ENCODE results near the gene DUSP3. TPM values are rescaled to one million over a fixed set of nuclear protein-coding genes. Genes with fewer than 3 reads are reported as not detected.
A peak's percentile ranks its signal among the peaks of the same experiment; 100 is the strongest.

The DUSP3 gene
- polyA plus RNA-seq, 4 donors, result 31.1 to 88.6 (median 72.2) TPM

GRCh38 chr17:43769859-43770258 is 8.9 kb downstream of the DUSP3 start:
- no peak for FAIRE-seq
- no peaks in the 10 kb centered on the region for H3K4me1 ChIP-seq (ENCODE audit: control insufficient read depth in 3 of 3, insufficient read depth in 2 of 3, low read depth in 1 of 3, low read length in 2 of 3)
- no peaks in the 10 kb centered on the region for H3K27me3 ChIP-seq (ENCODE audit: control insufficient read depth in 3 of 3, insufficient read depth in 3 of 3, low read length in 3 of 3)
- no peak overlapping the region for H3K27ac ChIP-seq (ENCODE audit: low read depth in 1 of 3, low read length in 2 of 3)
- no peaks in the 10 kb centered on the region for H3K9me3 ChIP-seq (ENCODE audit: control insufficient read depth in 2 of 2, insufficient read depth in 1 of 2, low read depth in 1 of 2, low read length in 1 of 2)
- H3K4me3 ChIP-seq (ENCODE audit: low read depth in 1 of 3, low read length in 3 of 3), result no peak overlapping the region
- no peak for DNase-seq
- peaks cover 6 to 78% (median 11%) of the 10 kb centered on the region in 3 donors for H3K36me3 ChIP-seq (ENCODE audit: control insufficient read depth in 3 of 3, insufficient read depth in 2 of 3, low read depth in 1 of 3, low read length in 3 of 3)
- 95 to 97% (median 95%) methylated on average over 11 of the region's 11 CpGs for WGBS, 3 donors

GRCh38 chr17:43769426-43769825 is 9.4 kb downstream of the DUSP3 start:
- 93 to 96% (median 94%) methylated on average over 16 of the region's 16 CpGs for WGBS, 3 donors
- Histone ChIP-seq H3K36me3 (ENCODE audit: control insufficient read depth in 3 of 3, insufficient read depth in 2 of 3, low read depth in 1 of 3, low read length in 3 of 3) (peaks cover 6 to 73% (median 11%) of the 10 kb centered on the region in 3 donors), H3K4me1 (ENCODE audit: control insufficient read depth in 3 of 3, insufficient read depth in 2 of 3, low read depth in 1 of 3, low read length in 2 of 3) (no peaks in the 10 kb centered on the region), H3K27ac (ENCODE audit: low read depth in 1 of 3, low read length in 2 of 3) (no peak overlapping the region), H3K27me3 (ENCODE audit: control insufficient read depth in 3 of 3, insufficient read depth in 3 of 3, low read length in 3 of 3) (no peaks in the 10 kb centered on the region), H3K9me3 (ENCODE audit: control insufficient read depth in 2 of 2, insufficient read depth in 1 of 2, low read depth in 1 of 2, low read length in 1 of 2) (no peaks in the 10 kb centered on the region), H3K4me3 (ENCODE audit: low read depth in 1 of 3, low read length in 3 of 3) (no peak overlapping the region)
- DNase-seq, result no peak
- FAIRE-seq, result no peak

- Histone ChIP-seq H3K4me1 (ENCODE audit: control insufficient read depth in 3 of 3, insufficient read depth in 2 of 3, low read depth in 1 of 3, low read length in 2 of 3) (no peaks in the 10 kb centered on the region), H3K36me3 (ENCODE audit: control insufficient read depth in 3 of 3, insufficient read depth in 2 of 3, low read depth in 1 of 3, low read length in 3 of 3) (peaks cover 6 to 69% (median 11%) of the 10 kb centered on the region in 3 donors), H3K4me3 (ENCODE audit: low read depth in 1 of 3, low read length in 3 of 3) (no peak overlapping the region), H3K27me3 (ENCODE audit: control insufficient read depth in 3 of 3, insufficient read depth in 3 of 3, low read length in 3 of 3) (no peaks in the 10 kb centered on the region), H3K27ac (ENCODE audit: low read depth in 1 of 3, low read length in 2 of 3) (no peak overlapping the region), H3K9me3 (ENCODE audit: control insufficient read depth in 2 of 2, insufficient read depth in 1 of 2, low read depth in 1 of 2, low read length in 1 of 2) (no peaks in the 10 kb centered on the region)
- FAIRE-seq (no peak), DNase-seq (no peak)
- WGBS, 3 donors, result 88 to 94% (median 94%) methylated on average over 7 of the region's 7 CpGs
These were observed 9.8 kb downstream of the DUSP3 start for GRCh38 chr17:43768943-43769342.

- H3K36me3 ChIP-seq (ENCODE audit: control insufficient read depth in 3 of 3, insufficient read depth in 2 of 3, low read depth in 1 of 3, low read length in 3 of 3), result peaks cover 6 to 63% (median 11%) of the 10 kb centered on the region in 3 donors
- H3K9me3 ChIP-seq (ENCODE audit: control insufficient read depth in 2 of 2, insufficient read depth in 1 of 2, low read depth in 1 of 2, low read length in 1 of 2), result no peaks in the 10 kb centered on the region
- no peak overlapping the region for H3K4me3 ChIP-seq (ENCODE audit: low read depth in 1 of 3, low read length in 3 of 3)
- no peak overlapping the region for H3K27ac ChIP-seq (ENCODE audit: low read depth in 1 of 3, low read length in 2 of 3)
- FAIRE-seq (no peak), DNase-seq (no peak)
- no peaks in the 10 kb centered on the region for H3K27me3 ChIP-seq (ENCODE audit: control insufficient read depth in 3 of 3, insufficient read depth in 3 of 3, low read length in 3 of 3)
- no peaks in the 10 kb centered on the region for H3K4me1 ChIP-seq (ENCODE audit: control insufficient read depth in 3 of 3, insufficient read depth in 2 of 3, low read depth in 1 of 3, low read length in 2 of 3)
- WGBS, 3 donors, result 38 to 45% (median 39%) methylated on average over 9 of the region's 9 CpGs
These were observed 10.4 kb downstream of the DUSP3 start for GRCh38 chr17:43768382-43768781.

- H3K4me3 ChIP-seq (ENCODE audit: low read depth in 1 of 3, low read length in 3 of 3), result no peak overlapping the region
- H3K36me3 ChIP-seq (ENCODE audit: control insufficient read depth in 3 of 3, insufficient read depth in 2 of 3, low read depth in 1 of 3, low read length in 3 of 3), result peaks cover 6 to 56% (median 6%) of the 10 kb centered on the region in 3 donors
- DNase-seq (no peak), FAIRE-seq (no peak)
- WGBS, 3 donors, result 80 to 83% (median 81%) methylated on average over 5 of the region's 5 CpGs
- no peaks in the 10 kb centered on the region for H3K27me3 ChIP-seq (ENCODE audit: control insufficient read depth in 3 of 3, insufficient read depth in 3 of 3, low read length in 3 of 3)
- no peak overlapping the region for H3K27ac ChIP-seq (ENCODE audit: low read depth in 1 of 3, low read length in 2 of 3)
- no peaks in the 10 kb centered on the region for H3K9me3 ChIP-seq (ENCODE audit: control insufficient read depth in 2 of 2, insufficient read depth in 1 of 2, low read depth in 1 of 2, low read length in 1 of 2)
- H3K4me1 ChIP-seq (ENCODE audit: control insufficient read depth in 3 of 3, insufficient read depth in 2 of 3, low read depth in 1 of 3, low read length in 2 of 3), result no peaks in the 10 kb centered on the region
These were observed 11.1 kb downstream of the DUSP3 start for GRCh38 chr17:43767713-43768059.

- no peak overlapping the region for H3K4me3 ChIP-seq (ENCODE audit: low read depth in 1 of 3, low read length in 3 of 3)
- H3K9me3 ChIP-seq (ENCODE audit: control insufficient read depth in 2 of 2, insufficient read depth in 1 of 2, low read depth in 1 of 2, low read length in 1 of 2), result no peaks in the 10 kb centered on the region
- FAIRE-seq (no peak), DNase-seq (no peak)
- H3K4me1 ChIP-seq (ENCODE audit: control insufficient read depth in 3 of 3, insufficient read depth in 2 of 3, low read depth in 1 of 3, low read length in 2 of 3), result no peaks in the 10 kb centered on the region
- H3K36me3 ChIP-seq (ENCODE audit: control insufficient read depth in 3 of 3, insufficient read depth in 2 of 3, low read depth in 1 of 3, low read length in 3 of 3), result peaks cover 3 to 51% (median 6%) of the 10 kb centered on the region in 3 donors
- no peaks in the 10 kb centered on the region for H3K27me3 ChIP-seq (ENCODE audit: control insufficient read depth in 3 of 3, insufficient read depth in 3 of 3, low read length in 3 of 3)
- WGBS, 3 donors, result 84 to 87% (median 85%) methylated on average over 6 of the region's 6 CpGs
- no peak overlapping the region for H3K27ac ChIP-seq (ENCODE audit: low read depth in 1 of 3, low read length in 2 of 3)
These were observed 11.6 kb downstream of the DUSP3 start for GRCh38 chr17:43767053-43767712.

GRCh38 chr17:43766413-43767052 is 12.2 kb downstream of the DUSP3 start:
- no peak for FAIRE-seq
- H3K4me1 ChIP-seq (ENCODE audit: control insufficient read depth in 3 of 3, insufficient read depth in 2 of 3, low read depth in 1 of 3, low read length in 2 of 3), result no peaks in the 10 kb centered on the region
- peaks cover 2 to 44% (median 6%) of the 10 kb centered on the region in 3 donors for H3K36me3 ChIP-seq (ENCODE audit: control insufficient read depth in 3 of 3, insufficient read depth in 2 of 3, low read depth in 1 of 3, low read length in 3 of 3)
- DNase-seq, result peak; percentile 50 to 65
- no peaks in the 10 kb centered on the region for H3K9me3 ChIP-seq (ENCODE audit: control insufficient read depth in 2 of 2, insufficient read depth in 1 of 2, low read depth in 1 of 2, low read length in 1 of 2)
- 59 to 75% (median 64%) methylated on average over 7 of the region's 7 CpGs for WGBS, 3 donors
- no peak overlapping the region for H3K27ac ChIP-seq (ENCODE audit: low read depth in 1 of 3, low read length in 2 of 3)
- H3K27me3 ChIP-seq (ENCODE audit: control insufficient read depth in 3 of 3, insufficient read depth in 3 of 3, low read length in 3 of 3), result no peaks in the 10 kb centered on the region
- no peak overlapping the region for H3K4me3 ChIP-seq (ENCODE audit: low read depth in 1 of 3, low read length in 3 of 3)

GRCh38 chr17:43760254-43760852 is 18.4 kb downstream of the DUSP3 start:
- Histone ChIP-seq H3K36me3 (ENCODE audit: control insufficient read depth in 3 of 3, insufficient read depth in 2 of 3, low read depth in 1 of 3, low read length in 3 of 3) (no peaks in the 10 kb centered on the region), H3K4me1 (ENCODE audit: control insufficient read depth in 3 of 3, insufficient read depth in 2 of 3, low read depth in 1 of 3, low read length in 2 of 3) (peaks cover 0 to 4% (median 0%) of the 10 kb centered on the region in 3 donors), H3K9me3 (ENCODE audit: control insufficient read depth in 2 of 2, insufficient read depth in 1 of 2, low read depth in 1 of 2, low read length in 1 of 2) (no peaks in the 10 kb centered on the region), H3K27me3 (ENCODE audit: control insufficient read depth in 3 of 3, insufficient read depth in 3 of 3, low read length in 3 of 3) (peaks cover 7 to 33% (median 16%) of the 10 kb centered on the region in 3 donors), H3K4me3 (ENCODE audit: low read depth in 1 of 3, low read length in 3 of 3) (no peak overlapping the region), H3K27ac (ENCODE audit: low read depth in 1 of 3, low read length in 2 of 3) (peak overlapping the region in 1 of 3 donors; percentile 31)
- peak; percentile 65 for FAIRE-seq
- WGBS, 3 donors, result 5 to 15% (median 10%) methylated on average over 10 of the region's 10 CpGs
- DNase-seq, result peak; percentile 95 to 97
